OCI-LY7 (cell line): ENCODE results near the gene COX19.

Experiments used
- CTCF ChIP-seq: fragments of 200-600 bp; sonication (generic); conservative IDR thresholded peaks from 2 replicates; pipeline ENCODE4 v1.5.1; 2014; ENCODE audit warnings: mild to moderate bottlenecking, antibody characterized with exemption, low read length, moderate library complexity, mixed read lengths
- EZH2phosphoT487 ChIP-seq: fragments of 200-600 bp; sonication (generic); IDR thresholded peaks from 2 replicates; pipeline ENCODE4 v1.6.1; 2018; ENCODE audit warnings: low read depth, borderline replicate concordance, mild to moderate bottlenecking, mixed run types, antibody characterized with exemption, low read length, moderate library complexity, mixed read lengths

- TF ChIP-seq CTCF, result no peak
- no peak for TF ChIP-seq EZH2phosphoT487
Observed at GRCh38 chr7:944744-945143, 30.6 kb downstream of the COX19 start.
